GM12878 (cell line): ENCODE measurements around the gene ZNF285. TPM values are rescaled to one million over a fixed set of nuclear protein-coding genes. Genes with fewer than 3 reads are reported as not detected.

ENCODE experiments used
- ATAC-seq: fragments of 200-7000 bp; cut with Tn5 transposase; 3 replicates; pipeline ENCODE4 v1.9.1; 2020; ENCODE audit warnings: mild to moderate bottlenecking, moderate library complexity
- BruUV-seq: library from RNA; stranded (reverse); fragments of 400-500 nt; replicated peaks from 2 replicates; lab custom pipeline; 2021; lab: Mats Ljungman, UMichigan
- CTCF ChIA-PET: fragments of 300-600 bp; sonication (Branson Sonifier 250); formaldehyde crosslinking; extraction: SDS; loops from one replicate; lab custom pipeline; 2021; ENCODE audit warnings: inconsistent platforms; lab: Yijun Ruan, JAX
- POLR2A ChIA-PET: fragments of 350-600 bp; formaldehyde crosslinking; extraction: SDS; loops from one replicate; lab custom pipeline; 2021; ENCODE audit warnings: inconsistent platforms; lab: Charles Lee
- RAD21 ChIA-PET: fragments of 300-600 bp; sonication (Branson Sonifier 250); formaldehyde crosslinking; loops from one replicate; lab custom pipeline; 2023; ENCODE audit warnings: antibody characterized with exemption; ENCODE audit not compliant: unreplicated experiment; lab: Charles Lee
- SMC1A ChIA-PET: fragments of 300-600 bp; sonication (Branson Sonifier 250); formaldehyde crosslinking; loops from one replicate; lab custom pipeline; 2023; ENCODE audit not compliant: unreplicated experiment, uncharacterized antibody; lab: Charles Lee
- DNase-seq: peaks from one replicate; pipeline ENCODE4 v3.0.0-alpha.2; 2011; ENCODE audit warnings: low read depth, low spot score
- FAIRE-seq: peaks from 3 replicates; lab custom pipeline; 2011; peaks lifted over from hg19 to GRCh38; lab: Jason Lieb, UNC
- H2AFZ ChIP-seq: 2 replicates; pipeline ENCODE4 v1.6.0; 2011; ENCODE audit warnings: low read depth, low read length, control low read depth; ENCODE audit not compliant: control insufficient read depth
- H3K27ac ChIP-seq: 2 replicates; pipeline ENCODE4 v1.5.1; 2011; ENCODE audit warnings: control low read depth; ENCODE audit not compliant: control insufficient read depth, insufficient read depth
- H3K27me3 ChIP-seq, 2 experiments: replicated peaks in 1 of 2; 2 replicates each; pipeline versions ENCODE4 v1.6.0 to v1.6.1; 2011; ENCODE audit warnings: low read length in 1 of 2; ENCODE audit not compliant: control insufficient read depth in 2 of 2, insufficient read depth in 2 of 2
- H3K36me3 ChIP-seq, 2 experiments: 2 replicates each; pipeline ENCODE4 v1.5.1; 2011; ENCODE audit warnings: low read length in 1 of 2; ENCODE audit not compliant: control insufficient read depth in 2 of 2, insufficient read depth in 2 of 2
- H3K4me1 ChIP-seq: 2 replicates; pipeline ENCODE4 v1.6.1; 2011; ENCODE audit warnings: mild to moderate bottlenecking, low read length, moderate library complexity, mixed read lengths; ENCODE audit not compliant: control insufficient read depth, insufficient read depth
- H3K4me2 ChIP-seq: 2 replicates; pipeline ENCODE4 v1.6.0; 2011; ENCODE audit warnings: control low read depth; ENCODE audit not compliant: control insufficient read depth, insufficient read depth
- H3K4me3 ChIP-seq: fragments of 200-600 bp; sonication (generic); 2 replicates; pipeline ENCODE4 v1.5.1; 2016
- H3K79me2 ChIP-seq: 2 replicates; pipeline ENCODE4 v1.6.0; 2011; ENCODE audit warnings: low read length; ENCODE audit not compliant: control insufficient read depth, insufficient read depth
- H3K9ac ChIP-seq: 2 replicates; pipeline ENCODE4 v1.8.0; 2011; ENCODE audit warnings: low read length, control low read depth, mixed read lengths; ENCODE audit not compliant: control insufficient read depth, insufficient read depth
- H3K9me3 ChIP-seq: replicated peaks from 3 replicates; pipeline ENCODE4 v1.5.1; 2011; ENCODE audit warnings: mild to moderate bottlenecking, low read length; ENCODE audit not compliant: control insufficient read depth, insufficient read depth
- H4K20me1 ChIP-seq: 2 replicates; pipeline ENCODE4 v1.6.0; 2011; ENCODE audit not compliant: control insufficient read depth, insufficient read depth
- CBFB ChIP-seq: IDR thresholded peaks from 2 replicates; pipeline ENCODE4 v1.6.1; 2016; ENCODE audit warnings: antibody characterized with exemption, low read depth
- CREB1 ChIP-seq: IDR thresholded peaks from 2 replicates; pipeline ENCODE4 v1.6.1; 2012; ENCODE audit warnings: low read depth, mild to moderate bottlenecking, inconsistent platforms
- ELK1 ChIP-seq: IDR thresholded peaks from 2 replicates; pipeline ENCODE4 v1.6.1; 2012; ENCODE audit warnings: low read depth, low read length, improper control_type of control experiment
- ETV6 ChIP-seq, 2 experiments: fragments of 450-650 bp in 1 of 2; IDR thresholded peaks in 1 of 2; conservative IDR thresholded peaks in 1 of 2; 2 replicates each; pipeline ENCODE4 v1.6.1; 2014; ENCODE audit warnings: antibody characterized with exemption in 1 of 2, borderline replicate concordance in 1 of 2, low read depth in 1 of 2, mild to moderate bottlenecking in 1 of 2, moderate library complexity in 1 of 2
- NBN ChIP-seq: fragments of 450-650 bp; IDR thresholded peaks from 2 replicates; pipeline ENCODE4 v1.6.1; 2016
- NFIC ChIP-seq: IDR thresholded peaks from 2 replicates; pipeline ENCODE4 v1.6.1; 2012; ENCODE audit warnings: low read depth, mild to moderate bottlenecking, inconsistent platforms, low read length, moderate library complexity
- NFXL1 ChIP-seq: fragments of 450-650 bp; IDR thresholded peaks from 2 replicates; pipeline ENCODE4 v1.6.1; 2017; ENCODE audit warnings: antibody characterized with exemption, mild to moderate bottlenecking, borderline replicate concordance
- RAD51 ChIP-seq: fragments of 450-650 bp; IDR thresholded peaks from 2 replicates; pipeline ENCODE4 v1.6.1; 2016; ENCODE audit warnings: moderate library complexity, mild to moderate bottlenecking, inconsistent platforms
- SMAD1 ChIP-seq: fragments of 450-650 bp; IDR thresholded peaks from 2 replicates; pipeline ENCODE4 v1.6.1; 2018; ENCODE audit warnings: mild to moderate bottlenecking, low read depth; ENCODE audit not compliant: partially characterized antibody
- TAF1 ChIP-seq: IDR thresholded peaks from 2 replicates; pipeline ENCODE4 v1.6.1; 2011; ENCODE audit warnings: mild to moderate bottlenecking, low read depth, low read length, borderline replicate concordance
- ZBTB4 ChIP-seq: fragments of 450-650 bp; formaldehyde crosslinking; IDR thresholded peaks from 2 replicates; pipeline ENCODE4 v1.4.0; 2022; ENCODE audit warnings: mild to moderate bottlenecking, moderate library complexity
- ZSCAN29 ChIP-seq: fragments of 450-650 bp; IDR thresholded peaks from 2 replicates; pipeline ENCODE4 v1.6.1; 2017; ENCODE audit warnings: mild to moderate bottlenecking, moderate library complexity
- WGBS: methylation state at CpG from one replicate; pipeline ENCODE4 v1.1.6; 2016; ENCODE audit warnings: low lambda C conversion rate; ENCODE audit not compliant: insufficient replicate concordance, insufficient coverage; ENCODE audit errors: missing lambda C conversion rate; 5-methylcytosine and 5-hydroxymethylcytosine counted together
- in situ Hi-C: fragments of 300-500 bp; cut with MboI; formaldehyde crosslinking; loops from 9 replicates; pipeline ENCODE4 v1.14.3; 2018; ENCODE audit warnings: mixed read lengths
- intact Hi-C: fragments of 100-400 bp; cut with micrococcal nuclease; formaldehyde crosslinking; loops from one replicate; pipeline ENCODE4 v1.14.2; 2022; ENCODE audit not compliant: unreplicated experiment
- polyA plus RNA-seq, 11 experiments: library from polyadenylated mRNA; depleted of rRNA in 4 of 11; unstranded in 6 of 11; stranded (reverse) in 5 of 11; fragments of >200 nt; fragmentation: Nextera tagmentation in 4 of 11; fragmentation: Illumina TruSeq in 1 of 11; extraction: Ambion mirVana in 4 of 11; extraction: Trizol in 1 of 11; gene quantifications; 1 replicate in 1 of 11; 2 replicates in 10 of 11; pipeline versions ENCODE4 v1.2.1 to v1.2.3, GENCODE V29; 2011 to 2016; ENCODE audit warnings: inconsistent platforms in 2 of 11, missing spikeins in 2 of 11, low read depth in 1 of 11
- total RNA-seq, 4 experiments: library from RNA; depleted of rRNA in 3 of 4; stranded (reverse); fragments of >200 nt in 3 of 4; fragmentation: Illumina TruSeq in 1 of 4; extraction: Trizol in 1 of 4; gene quantifications; 2 replicates each; pipeline versions ENCODE4 v1.2.1 to v1.2.3, GENCODE V29; 2013 to 2021

ZNF285 gene
- total and polyA plus RNA-seq, 10 of the 15 experiments (the other 5 are each of a cell fraction or from before 2014, with no cell fraction given): 0.02 to 0.40 (median 0.28) TPM; not detected in 3

DNA sequence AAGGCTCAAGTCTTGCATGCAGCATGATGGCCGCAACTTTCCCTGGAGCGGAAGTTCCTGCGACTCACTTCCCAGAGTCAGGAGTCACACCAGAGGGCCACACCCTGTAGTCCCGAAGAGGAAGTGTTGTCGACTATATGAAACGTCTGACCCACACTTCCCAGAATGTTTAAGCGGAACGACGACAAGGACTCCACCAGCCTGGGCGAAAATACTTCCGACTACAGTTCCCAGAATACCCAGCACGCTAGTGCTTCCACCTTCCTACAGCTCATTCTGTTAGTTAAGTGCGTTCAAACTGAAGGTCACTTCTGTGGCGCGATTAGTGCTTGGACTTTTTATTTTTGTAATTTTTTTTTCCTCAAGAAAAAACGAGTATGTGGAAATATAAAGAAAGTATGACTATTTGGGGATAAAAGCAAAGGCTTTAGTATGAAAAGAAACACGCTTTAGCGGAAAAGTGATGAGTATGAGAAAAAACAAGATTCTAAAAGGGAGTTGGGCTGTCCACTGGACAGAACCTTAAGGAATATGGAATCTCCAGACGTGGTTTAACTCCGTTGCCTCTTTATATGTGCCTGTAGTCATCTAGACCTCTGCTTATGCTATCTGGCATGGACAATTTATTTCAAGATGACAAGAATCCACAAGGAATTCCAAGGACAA is 29.5 kb downstream of the ZNF285 start:
- H4K20me1 ChIP-seq: no peaks in the 10 kb centered on the region
- no TSS peak for BruUV-seq
- no peak for DNase-seq
- no peak overlapping the region for H3K9ac ChIP-seq
- no peak overlapping the region for H3K27ac ChIP-seq
- ChIA-PET POLR2A (no interaction called here), SMC1A (no interaction called here), CTCF (no interaction called here), RAD21 (no interaction called here)
- FAIRE-seq: no peak
- H2AFZ ChIP-seq: no peak overlapping the region
- no peaks in the 10 kb centered on the region for H3K79me2 ChIP-seq
- no peak for TF ChIP-seq ZBTB4 (CRISPR knock-in tag)
- TF ChIP-seq CREB1: no peak
- no peak for TF ChIP-seq TAF1
- no peak for TF ChIP-seq CBFB
- no peak for TF ChIP-seq NFIC
- no peak for TF ChIP-seq NBN
- no peak for TF ChIP-seq ZSCAN29
- TF ChIP-seq NFXL1: no peak
- TF ChIP-seq SMAD1: no peak
- TF ChIP-seq ELK1: no peak
- TF ChIP-seq RAD51: no peak
- no peak for TF ChIP-seq ETV6 (conservative IDR thresholded peaks at IDR 0.05 in 1 of 2, IDR thresholded peaks at IDR 0.05 in 1 of 2; ENCODE audit: borderline replicate concordance in 1 of 2, low read depth in 1 of 2)
- no peak overlapping the region for H3K4me2 ChIP-seq
- intact Hi-C loops (no loop called here), in situ Hi-C loops (no loop called here)
- 49% methylated on average over 20 of the region's 20 CpGs for WGBS
- no peak overlapping the region for H3K4me3 ChIP-seq
- H3K9me3 ChIP-seq: no peaks in the 10 kb centered on the region; the same call in 2 of the 3 replicates
- ATAC-seq: no peak
- no peaks in the 10 kb centered on the region for H3K27me3 ChIP-seq
- no peaks in the 10 kb centered on the region for H3K4me1 ChIP-seq
- no peaks in the 10 kb centered on the region for H3K36me3 ChIP-seq
